Aorta (tissue), 5 donors: ENCODE measurements around the gene CD320. TPM values are rescaled to one million over a fixed set of nuclear protein-coding genes. Genes with fewer than 3 reads are reported as not detected.

Experiments
- ATAC-seq: fragments of 200-7000 bp; cut with Tn5 transposase; one replicate; pipeline ENCODE4 v1.9.1; 2022; ENCODE audit warnings: moderate library complexity; ENCODE audit not compliant: low FRiP score
- DNase-seq, 2 donors: peaks; one replicate each; pipeline ENCODE4 v3.0.0-alpha.2; 2020
- H3K27ac ChIP-seq, 2 donors: one replicate each; pipeline ENCODE4 v1.5.1; 2013; ENCODE audit warnings: low read length in 2 of 2, mild to moderate bottlenecking in 2 of 2, moderate library complexity in 2 of 2, control low read depth in 1 of 2, inconsistent platforms in 1 of 2, low read depth in 1 of 2
- H3K27me3 ChIP-seq, 2 donors: one replicate each; pipeline ENCODE4 v1.6.1; 2013; ENCODE audit warnings: control low read depth in 1 of 2, low read length in 1 of 2, mild to moderate bottlenecking in 1 of 2, moderate library complexity in 1 of 2; ENCODE audit not compliant: insufficient read depth in 2 of 2, control insufficient read depth in 1 of 2
- H3K36me3 ChIP-seq, 2 donors: one replicate each; pipeline ENCODE4 v1.6.1; 2013; ENCODE audit warnings: control low read depth in 1 of 2, low read length in 1 of 2, mild to moderate bottlenecking in 1 of 2; ENCODE audit not compliant: insufficient read depth in 2 of 2, control insufficient read depth in 1 of 2
- H3K4me1 ChIP-seq, 2 donors: one replicate each; pipeline ENCODE4 v1.6.1; 2013; ENCODE audit warnings: low read length in 2 of 2, control low read depth in 1 of 2, mild to moderate bottlenecking in 1 of 2, moderate library complexity in 1 of 2; ENCODE audit not compliant: insufficient read depth in 2 of 2, control insufficient read depth in 1 of 2
- H3K4me3 ChIP-seq, 2 donors: one replicate each; pipeline ENCODE4 v1.5.1; 2013; ENCODE audit warnings: low read length in 2 of 2, control low read depth in 1 of 2, mild to moderate bottlenecking in 1 of 2
- H3K9me3 ChIP-seq: one replicate; pipeline ENCODE4 v1.6.1; 2013; ENCODE audit warnings: mild to moderate bottlenecking, low read length; ENCODE audit not compliant: control insufficient read depth
- WGBS, 2 donors: extraction: QIAGEN DNeasy Blood & Tissue Kit; methylation state at CpG; one replicate each; pipeline ENCODE4 v1.1.7; 2013; 5-methylcytosine and 5-hydroxymethylcytosine counted together
- intact Hi-C, 2 donors: fragments of 100-400 bp; cut with DNase I; formaldehyde crosslinking; loops; one replicate each; pipeline versions ENCODE4 v1.14.2 to v1.15.0; 2022
- polyA plus RNA-seq, 2 donors: library from polyadenylated mRNA; stranded (reverse); fragments of 200-250 nt; gene quantifications; one replicate each; pipeline ENCODE4 v1.2.3, GENCODE V29; 2013
- total RNA-seq, 2 donors: library from RNA; stranded (reverse); fragmentation: NEBNext Ultra II Directional; extraction: Animal tissue kit (Norgen Biotek cat#: 25700); gene quantifications; one replicate each; pipeline ENCODE4 v1.2.1, GENCODE V29; 2021
- donor health status: healthy with polysubstance abuse.
- donor health status: Bipolar disorder and iron deficiency.
- donor health status: DM: no; HTN: no; CAD: no.
- donor health status: DM: no; HTN: no; CAD: no.
- donor health status: DM: yes; HTN: yes; CAD: no.

The CD320 gene
- total and polyA plus RNA-seq, 4 donors, result 17.3 to 42.6 (median 26.8) TPM

GRCh38 chr19:8262431-8262830, 45.7 kb downstream of the CD320 start:
- peak in 1 of 2 donors; percentile 59 for DNase-seq
- no peaks in the 10 kb centered on the region for H3K9me3 ChIP-seq
- 82 to 89% methylated on average over 6 of the region's 6 CpGs for WGBS, 2 donors
- H3K36me3 ChIP-seq, result no peaks in the 10 kb centered on the region
- intact Hi-C loops, result loop anchor here in 1 of 2 donors (10.0 kb wide), 1 partner anchor 142 kb away; no protein-coding TSS in a partner anchor
- no peak for ATAC-seq
- no peaks in the 10 kb centered on the region for H3K4me1 ChIP-seq
- H3K4me3 ChIP-seq, result no peak overlapping the region
- no peak overlapping the region for H3K27ac ChIP-seq
- H3K27me3 ChIP-seq, result no peaks in the 10 kb centered on the region

DNA sequence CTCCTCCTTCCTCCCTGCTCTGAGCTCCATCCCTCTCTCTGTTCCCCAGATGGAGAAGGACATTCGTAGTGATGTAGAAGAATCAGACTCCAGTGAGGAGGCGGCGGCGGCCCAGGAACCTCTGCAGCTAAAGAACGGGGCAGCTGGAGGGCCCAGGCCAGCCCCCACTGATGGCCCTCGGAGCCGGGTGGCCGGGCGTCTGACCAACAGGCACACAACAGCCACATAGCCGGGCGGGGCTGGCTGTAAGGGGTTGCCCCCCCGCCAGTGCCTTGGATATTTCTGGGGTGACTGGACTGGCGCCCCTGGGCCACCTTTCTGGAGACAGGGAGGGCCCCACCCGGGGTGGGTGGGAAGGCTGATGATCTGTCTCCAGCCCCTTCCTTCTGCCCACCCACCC, 46.3 kb downstream of the CD320 start:
- 80 to 89% methylated on average over 14 of the region's 14 CpGs for WGBS, 2 donors
- Histone ChIP-seq H3K27me3 (no peaks in the 10 kb centered on the region), H3K9me3 (no peaks in the 10 kb centered on the region), H3K27ac (no peak overlapping the region), H3K4me1 (no peaks in the 10 kb centered on the region), H3K36me3 (no peaks in the 10 kb centered on the region), H3K4me3 (no peak overlapping the region)
- DNase-seq (peak in 1 of 2 donors; percentile 70), ATAC-seq (no peak)
- intact Hi-C loops, result loop anchor here in 1 of 2 donors (10.0 kb wide), 1 partner anchor 143 kb away; no protein-coding TSS in a partner anchor

GRCh38 chr19:8261347-8261746, 46.8 kb downstream of the CD320 start:
- Histone ChIP-seq H3K4me3 (no peak overlapping the region), H3K9me3 (no peaks in the 10 kb centered on the region), H3K36me3 (no peaks in the 10 kb centered on the region), H3K27me3 (no peaks in the 10 kb centered on the region), H3K4me1 (no peaks in the 10 kb centered on the region), H3K27ac (no peak overlapping the region)
- 91 to 92% methylated on average over 9 of the region's 9 CpGs for WGBS, 2 donors
- intact Hi-C loops, result loop anchor here in 1 of 2 donors (10.0 kb wide), 1 partner anchor 143 kb away; no protein-coding TSS in a partner anchor
- ATAC-seq (no peak), DNase-seq (peak in 1 of 2 donors; percentile 43)

- WGBS, 2 donors, result 89 to 93% methylated on average over 3 of the region's 3 CpGs
- Histone ChIP-seq H3K27me3 (no peaks in the 10 kb centered on the region), H3K4me3 (no peak overlapping the region), H3K9me3 (no peaks in the 10 kb centered on the region), H3K27ac (no peak overlapping the region), H3K4me1 (no peaks in the 10 kb centered on the region), H3K36me3 (no peaks in the 10 kb centered on the region)
- intact Hi-C loops, result loop anchor here (10.0 kb wide), 2 partner anchors 145 to 315 kb away; partner anchors contain the start of gene TIMM44 (in 1 of the 2)
- ATAC-seq (no peak), DNase-seq (peak in 1 of 2 donors; percentile 63)
Measured at GRCh38 chr19:8259922-8260247, 48.3 kb downstream of the CD320 start.

GRCh38 chr19:8259142-8259921, 48.8 kb downstream of the CD320 start:
- peak in 1 of 2 donors; percentile 40 for DNase-seq
- Histone ChIP-seq H3K4me1 (no peaks in the 10 kb centered on the region), H3K4me3 (no peak overlapping the region), H3K36me3 (no peaks in the 10 kb centered on the region), H3K27me3 (no peaks in the 10 kb centered on the region), H3K9me3 (no peaks in the 10 kb centered on the region), H3K27ac (no peak overlapping the region)
- intact Hi-C loops, result loop anchor here in 1 of 2 donors (10.0 kb wide), 1 partner anchor 315 kb away; the partner anchor contains the start of gene TIMM44
- no peak for ATAC-seq
- 90 to 92% methylated on average over 11 of the region's 11 CpGs for WGBS, 2 donors

DNA sequence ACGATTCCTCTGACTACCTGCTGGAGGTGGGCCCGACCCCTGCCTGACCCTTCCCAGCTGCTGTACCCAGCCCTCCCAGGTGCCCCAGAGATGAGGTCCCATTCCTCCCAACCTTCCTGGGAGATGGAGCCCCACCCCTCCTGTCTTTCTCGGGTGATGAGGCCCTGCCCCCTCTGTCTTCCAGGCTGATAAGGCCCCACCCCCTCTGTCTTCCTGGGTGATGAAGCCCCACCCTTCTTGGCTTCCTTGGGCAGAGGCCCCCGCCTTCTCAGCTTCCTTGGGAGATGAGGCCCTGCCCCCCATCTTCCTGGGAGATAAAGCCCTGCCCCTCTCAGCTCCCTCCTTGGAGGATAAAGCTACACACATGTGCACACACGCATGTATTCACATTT, 51.1 kb downstream of the CD320 start:
- DNase-seq, result no peak
- no peaks in the 10 kb centered on the region for H3K9me3 ChIP-seq
- H3K27me3 ChIP-seq, result no peaks in the 10 kb centered on the region
- H3K4me3 ChIP-seq, result no peak overlapping the region
- 72 to 76% methylated on average over 5 of the region's 5 CpGs for WGBS, 2 donors
- H3K27ac ChIP-seq, result no peak overlapping the region
- ATAC-seq, result no peak
- H3K4me1 ChIP-seq, result no peaks in the 10 kb centered on the region
- intact Hi-C loops, result loop anchor here in 1 of 2 donors (10.0 kb wide), 1 partner anchor 312 kb away; the partner anchor contains the start of gene TIMM44
- no peaks in the 10 kb centered on the region for H3K36me3 ChIP-seq

- no peaks in the 10 kb centered on the region for H3K9me3 ChIP-seq
- H3K27ac ChIP-seq, result no peak overlapping the region
- 93 to 94% methylated on average over 15 of the region's 15 CpGs for WGBS, 2 donors
- H3K36me3 ChIP-seq, result no peaks in the 10 kb centered on the region
- no peaks in the 10 kb centered on the region for H3K27me3 ChIP-seq
- intact Hi-C loops, result loop anchor here in 1 of 2 donors (10.0 kb wide), 1 partner anchor 312 kb away; the partner anchor contains the start of gene TIMM44
- H3K4me3 ChIP-seq, result no peak overlapping the region
- ATAC-seq (no peak), DNase-seq (no peak)
- no peaks in the 10 kb centered on the region for H3K4me1 ChIP-seq
Measured at GRCh38 chr19:8256276-8257051, 51.7 kb downstream of the CD320 start.

DNA sequence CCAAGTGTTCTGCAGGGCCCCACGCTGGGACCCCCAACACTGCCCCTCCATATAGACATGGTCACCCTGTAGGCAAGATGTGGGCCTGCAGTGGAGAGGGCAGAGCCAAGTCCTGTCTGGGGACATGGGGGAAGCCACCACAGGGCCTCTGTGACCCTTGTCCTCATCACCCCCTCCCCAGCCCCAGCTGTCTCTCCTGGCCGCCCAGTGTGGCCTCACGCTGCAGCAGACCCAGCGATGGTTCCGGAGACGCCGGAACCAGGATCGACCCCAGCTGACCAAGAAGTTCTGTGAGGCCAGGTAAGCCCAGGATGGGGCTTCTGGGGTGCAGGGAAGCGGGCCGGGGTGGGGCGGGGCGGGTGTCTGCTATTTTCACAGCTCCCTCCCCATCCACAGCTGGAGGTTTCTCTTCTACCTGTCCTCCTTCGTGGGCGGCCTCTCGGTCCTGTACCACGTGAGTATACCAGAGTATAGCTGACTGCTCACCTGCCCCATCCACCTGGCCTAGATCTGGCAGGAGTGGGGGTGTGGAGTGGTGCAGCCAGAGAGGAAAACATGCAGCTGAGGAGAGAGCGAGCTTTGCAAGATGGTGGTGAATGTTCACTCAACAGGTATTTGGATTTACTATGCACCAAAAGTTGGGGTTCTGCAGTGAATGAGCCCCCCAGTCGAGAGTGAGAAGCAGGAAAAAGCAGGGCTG, 52.6 kb downstream of the CD320 start:
- 86 to 88% methylated on average over 18 of the region's 18 CpGs for WGBS, 2 donors
- Histone ChIP-seq H3K36me3 (no peaks in the 10 kb centered on the region), H3K9me3 (no peaks in the 10 kb centered on the region), H3K4me1 (no peaks in the 10 kb centered on the region), H3K4me3 (no peak overlapping the region), H3K27me3 (no peaks in the 10 kb centered on the region), H3K27ac (no peak overlapping the region)
- ATAC-seq, result no peak
- intact Hi-C loops, result loop anchor here in 1 of 2 donors (10.0 kb wide), 1 partner anchor 311 kb away; the partner anchor contains the start of gene TIMM44
- no peak for DNase-seq
